PC-9 (cell line): Measurements from ENCODE around the gene SLC30A9. TPM values are rescaled to one million over a fixed set of nuclear protein-coding genes. Genes with fewer than 3 reads are reported as not detected.
A peak's percentile ranks its signal among the peaks of the same experiment; 100 is the strongest.

Source experiments
- BruUV-seq: library from RNA; stranded (reverse); fragments of 400-500 nt; replicated peaks from 2 replicates; lab custom pipeline; 2021; lab: Mats Ljungman, UMichigan
- CTCF ChIA-PET: fragments of 300-600 bp; sonication (Branson Sonifier 250); formaldehyde crosslinking; loops from one replicate; lab custom pipeline; 2022; ENCODE audit warnings: antibody characterized with exemption; lab: Charles Lee
- POLR2A ChIA-PET: fragments of 300-600 bp; sonication (Branson Sonifier 250); formaldehyde crosslinking; loops from one replicate; lab custom pipeline; 2022; ENCODE audit warnings: antibody characterized with exemption; ENCODE audit not compliant: unreplicated experiment; lab: Charles Lee
- DNase-seq, 2 experiments: peaks; one replicate each; pipeline versions ENCODE4 v3.0.0 to v3.0.0-alpha.2; 2015 to 2022; ENCODE audit warnings: mixed read lengths in 1 of 2
- H2AFZ ChIP-seq: fragments of 200-600 bp; sonication (generic); 2 replicates; pipeline ENCODE4 v1.8.1; 2017; ENCODE audit warnings: antibody characterized with exemption
- H3F3A ChIP-seq: fragments of 200-600 bp; sonication (generic); 2 replicates; pipeline ENCODE4 v1.8.1; 2017; ENCODE audit warnings: antibody characterized with exemption, mild to moderate bottlenecking, low read depth; ENCODE audit not compliant: insufficient read depth
- H3K27ac ChIP-seq: fragments of 200-600 bp; sonication (generic); 2 replicates; pipeline ENCODE4 v1.6.1; 2016; ENCODE audit warnings: mixed run types
- H3K27me3 ChIP-seq: fragments of 200-600 bp; sonication (generic); 2 replicates; pipeline ENCODE4 v1.6.1; 2016; ENCODE audit warnings: low read depth, mixed run types; ENCODE audit not compliant: insufficient read depth
- H3K36me3 ChIP-seq: fragments of 200-600 bp; sonication (generic); 2 replicates; pipeline ENCODE4 v1.6.1; 2016; ENCODE audit warnings: low read depth, mixed run types
- H3K4me1 ChIP-seq: fragments of 200-600 bp; sonication (generic); replicated peaks from 2 replicates; pipeline ENCODE4 v1.6.1; 2016; ENCODE audit warnings: mixed run types; ENCODE audit not compliant: insufficient read depth
- H3K4me2 ChIP-seq: fragments of 200-600 bp; sonication (generic); 2 replicates; pipeline ENCODE4 v1.6.1; 2017; ENCODE audit warnings: mixed run types
- H3K4me3 ChIP-seq: fragments of 200-600 bp; sonication (generic); 2 replicates; pipeline ENCODE4 v1.6.1; 2016; ENCODE audit warnings: mixed run types
- H3K79me2 ChIP-seq: fragments of 200-600 bp; sonication (generic); 2 replicates; pipeline ENCODE4 v1.6.1; 2017; ENCODE audit warnings: low read depth, mixed run types
- H3K9me2 ChIP-seq: fragments of 200-600 bp; sonication (generic); 2 replicates; pipeline ENCODE4 v1.8.1; 2017; ENCODE audit warnings: mild to moderate bottlenecking; ENCODE audit not compliant: insufficient read depth
- H3K9me3 ChIP-seq: fragments of 200-600 bp; sonication (generic); 2 replicates; pipeline ENCODE4 v1.8.1; 2016; ENCODE audit warnings: low read depth; ENCODE audit not compliant: insufficient read depth
- H4K20me1 ChIP-seq: fragments of 200-600 bp; sonication (generic); 2 replicates; pipeline ENCODE4 v1.8.1; 2017; ENCODE audit not compliant: insufficient read depth
- EZH2 ChIP-seq: fragments of 200-600 bp; sonication (generic); IDR thresholded peaks from 2 replicates; pipeline ENCODE4 v1.8.0; 2017; ENCODE audit warnings: antibody characterized with exemption, low read depth
- intact Hi-C: fragments of 100-400 bp; cut with micrococcal nuclease; formaldehyde crosslinking; loops from one replicate; pipeline ENCODE4 v1.10.0; 2022; ENCODE audit not compliant: unreplicated experiment
- total RNA-seq: library from RNA; stranded (reverse); gene quantifications from 2 replicates; pipeline ENCODE4 v1.2.3, GENCODE V29; 2021
- TF ChIP-seq, protein P1 (sequence below): fragments of 200-600 bp; sonication (generic); conservative IDR thresholded peaks from 2 replicates; pipeline ENCODE4 v1.6.1; 2017; ENCODE audit warnings: mixed run types, antibody characterized with exemption, mild to moderate bottlenecking, moderate library complexity

Gene SLC30A9
- total RNA-seq, 1 experiment from 2014 or later = 47.6 TPM

- peaks cover 22% of the 10 kb centered on the region for H3K4me1 ChIP-seq
- BruUV-seq = no TSS peak
- H3K4me2 ChIP-seq = 0 out of 2 replicates have a peak overlapping the region, but pooled peaks have one; percentile 85
- CTCF ChIA-PET = no interaction called here
- H3K36me3 ChIP-seq = no peaks in the 10 kb centered on the region
- H3K27me3 ChIP-seq = no peaks in the 10 kb centered on the region
- intact Hi-C loops = no loop called here
- DNase-seq = no peak
- H3K9me3 ChIP-seq = no peaks in the 10 kb centered on the region
- H3F3A ChIP-seq = no peaks in the 10 kb centered on the region; the same call in 1 of the 2 replicates
- no peak overlapping the region for H3K4me3 ChIP-seq
- TF ChIP-seq EZH2 = no peak
- TF ChIP-seq, protein P1, sequence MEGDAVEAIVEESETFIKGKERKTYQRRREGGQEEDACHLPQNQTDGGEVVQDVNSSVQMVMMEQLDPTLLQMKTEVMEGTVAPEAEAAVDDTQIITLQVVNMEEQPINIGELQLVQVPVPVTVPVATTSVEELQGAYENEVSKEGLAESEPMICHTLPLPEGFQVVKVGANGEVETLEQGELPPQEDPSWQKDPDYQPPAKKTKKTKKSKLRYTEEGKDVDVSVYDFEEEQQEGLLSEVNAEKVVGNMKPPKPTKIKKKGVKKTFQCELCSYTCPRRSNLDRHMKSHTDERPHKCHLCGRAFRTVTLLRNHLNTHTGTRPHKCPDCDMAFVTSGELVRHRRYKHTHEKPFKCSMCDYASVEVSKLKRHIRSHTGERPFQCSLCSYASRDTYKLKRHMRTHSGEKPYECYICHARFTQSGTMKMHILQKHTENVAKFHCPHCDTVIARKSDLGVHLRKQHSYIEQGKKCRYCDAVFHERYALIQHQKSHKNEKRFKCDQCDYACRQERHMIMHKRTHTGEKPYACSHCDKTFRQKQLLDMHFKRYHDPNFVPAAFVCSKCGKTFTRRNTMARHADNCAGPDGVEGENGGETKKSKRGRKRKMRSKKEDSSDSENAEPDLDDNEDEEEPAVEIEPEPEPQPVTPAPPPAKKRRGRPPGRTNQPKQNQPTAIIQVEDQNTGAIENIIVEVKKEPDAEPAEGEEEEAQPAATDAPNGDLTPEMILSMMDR = no peak
- peaks cover 44% of the 10 kb centered on the region for H3K79me2 ChIP-seq
- no peak overlapping the region for H2AFZ ChIP-seq
- POLR2A ChIA-PET = no interaction called here
- H3K9me2 ChIP-seq = no peaks in the 10 kb centered on the region
- H3K27ac ChIP-seq = no peak overlapping the region
- 0 out of 2 replicates have a peak, but pooled peaks cover 13% of the 10 kb centered on the region for H4K20me1 ChIP-seq
Observed at GRCh38 chr4:41992967-41993857, 2.9 kb downstream of the SLC30A9 start.

DNA sequence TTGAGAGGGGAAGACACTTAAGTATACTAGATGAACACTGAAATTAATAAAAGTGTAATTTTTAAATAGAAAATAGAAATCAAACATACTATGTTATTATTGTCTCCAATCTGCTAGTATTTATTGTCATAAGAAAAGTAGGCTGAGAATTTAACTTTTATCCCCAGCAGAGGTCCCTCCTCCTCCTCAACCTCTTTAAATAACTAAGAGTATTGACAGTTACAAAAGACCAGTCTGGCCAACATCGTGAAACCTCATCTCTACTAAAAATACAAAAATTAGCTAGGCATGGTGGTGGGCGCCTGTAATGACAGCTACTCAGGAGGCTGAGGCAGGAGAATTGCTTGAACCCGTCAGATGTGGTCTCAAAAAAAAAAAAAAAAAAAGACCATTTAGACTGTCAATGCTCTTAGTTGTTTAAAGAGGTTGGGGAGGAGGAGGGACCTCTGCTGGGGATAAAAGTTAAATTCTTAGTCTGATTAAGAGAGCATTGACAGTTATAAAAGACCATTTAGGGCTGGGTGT, 4.2 kb downstream of the SLC30A9 start:
- no peak overlapping the region for H3K4me3 ChIP-seq
- peaks cover 17% of the 10 kb centered on the region for H3K4me1 ChIP-seq
- DNase-seq = no peak
- no peaks in the 10 kb centered on the region for H3K9me3 ChIP-seq
- TF ChIP-seq EZH2 = no peak
- TF ChIP-seq, protein P1 = no peak
- POLR2A ChIA-PET = no interaction called here
- H3K4me2 ChIP-seq = no peak overlapping the region
- H3F3A ChIP-seq = no peaks in the 10 kb centered on the region; the same call in 1 of the 2 replicates
- H3K9me2 ChIP-seq = no peaks in the 10 kb centered on the region
- 0 out of 2 replicates have a peak, but pooled peaks cover 3% of the 10 kb centered on the region for H3K36me3 ChIP-seq
- CTCF ChIA-PET = no interaction called here
- no TSS peak for BruUV-seq
- no peaks in the 10 kb centered on the region for H3K27me3 ChIP-seq
- no peak overlapping the region for H2AFZ ChIP-seq
- intact Hi-C loops = no loop called here
- peaks cover 44% of the 10 kb centered on the region for H3K79me2 ChIP-seq
- H4K20me1 ChIP-seq = 0 out of 2 replicates have a peak, but pooled peaks cover 17% of the 10 kb centered on the region
- no peak overlapping the region for H3K27ac ChIP-seq

GRCh38 chr4:41998019-41998418, 7.7 kb downstream of the SLC30A9 start:
- TF ChIP-seq, protein P1 = no peak
- intact Hi-C loops = no loop called here
- BruUV-seq = no TSS peak
- Histone ChIP-seq H3F3A (no peaks in the 10 kb centered on the region; the same call in 1 of the 2 replicates), H3K27ac (no peak overlapping the region), H2AFZ (no peak overlapping the region), H4K20me1 (peaks cover 23% of the 10 kb centered on the region; the same call in 1 of the 2 replicates), H3K79me2 (peaks cover 33% of the 10 kb centered on the region), H3K4me3 (no peak overlapping the region), H3K27me3 (no peaks in the 10 kb centered on the region), H3K36me3 (0 out of 2 replicates have a peak, but pooled peaks cover 10% of the 10 kb centered on the region), H3K9me2 (no peaks in the 10 kb centered on the region), H3K9me3 (no peaks in the 10 kb centered on the region), H3K4me2 (no peak overlapping the region), H3K4me1 (no peaks in the 10 kb centered on the region; the same call in 1 of the 2 replicates)
- POLR2A ChIA-PET = no interaction called here
- CTCF ChIA-PET = no interaction called here
- DNase-seq = no peak
